ENCODE data around the gene PDXDC1.
A peak's percentile ranks its signal among the peaks of the same experiment; 100 is the strongest.
"Not testable (repeated sequence)": the region's sequence is repeated elsewhere in the genome, so short reads cannot be mapped to it uniquely, and the experiment has no call there.

Gene PDXDC1

DNA sequence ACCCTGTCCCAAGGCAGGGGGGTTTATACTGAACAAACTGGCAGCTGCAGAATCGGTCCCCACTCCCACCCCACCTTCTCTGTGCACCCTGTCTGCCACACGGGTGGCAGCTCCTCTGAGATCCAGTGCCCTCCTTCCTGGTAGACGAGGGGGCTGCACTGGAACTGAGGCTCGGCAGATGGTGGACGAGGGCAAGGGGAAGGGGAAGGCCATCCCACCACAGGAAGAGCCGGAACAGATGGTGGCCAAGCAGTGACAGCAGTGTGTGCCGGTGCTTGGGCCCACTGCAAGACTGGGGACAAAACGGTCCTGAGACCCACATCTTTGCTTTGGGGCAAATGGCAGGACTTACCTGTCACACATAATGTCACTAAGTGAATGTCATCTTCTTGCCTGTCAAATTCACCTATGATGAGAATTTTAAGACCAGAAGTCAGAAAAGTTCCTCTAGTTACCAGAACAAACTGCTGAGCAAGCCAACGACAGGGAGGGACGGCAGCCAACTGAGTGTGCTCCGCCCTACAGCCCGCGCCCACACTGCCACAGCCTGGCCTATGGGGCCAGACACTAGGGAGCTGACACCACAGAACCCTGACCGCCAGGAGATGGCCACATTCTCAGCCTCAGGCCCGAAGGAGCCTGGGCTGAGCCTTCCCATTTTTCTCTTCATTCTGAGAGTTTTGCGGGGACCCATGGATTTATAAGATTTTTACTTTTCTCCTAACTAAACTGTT, 66.6 kb downstream of the PDXDC1 start:
- DNase-seq = peak; percentile 69

DNA sequence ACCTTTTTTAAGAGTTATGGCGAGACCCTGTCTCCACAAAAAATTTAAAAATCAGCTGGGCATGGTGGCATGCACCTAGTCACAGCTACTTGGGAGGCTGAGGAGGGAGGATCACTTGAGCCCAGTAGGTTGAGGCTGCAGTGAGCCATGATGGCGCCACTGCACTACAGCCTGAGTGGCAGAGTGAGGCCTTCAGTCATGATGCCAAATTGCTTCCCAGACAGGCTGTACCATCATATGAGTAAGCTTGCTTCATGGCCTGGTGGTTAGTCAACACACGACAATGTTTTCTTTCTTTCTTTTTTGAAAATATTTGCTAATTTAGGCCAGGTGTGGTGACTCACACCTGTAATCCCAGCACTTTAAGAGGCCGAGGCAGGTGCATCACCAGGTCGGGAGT, 68.5 kb downstream of the PDXDC1 start:
- no peak for DNase-seq

GRCh38 chr16:15044286-15044685, 69.5 kb downstream of the PDXDC1 start:
- DNase-seq = no peak

DNA sequence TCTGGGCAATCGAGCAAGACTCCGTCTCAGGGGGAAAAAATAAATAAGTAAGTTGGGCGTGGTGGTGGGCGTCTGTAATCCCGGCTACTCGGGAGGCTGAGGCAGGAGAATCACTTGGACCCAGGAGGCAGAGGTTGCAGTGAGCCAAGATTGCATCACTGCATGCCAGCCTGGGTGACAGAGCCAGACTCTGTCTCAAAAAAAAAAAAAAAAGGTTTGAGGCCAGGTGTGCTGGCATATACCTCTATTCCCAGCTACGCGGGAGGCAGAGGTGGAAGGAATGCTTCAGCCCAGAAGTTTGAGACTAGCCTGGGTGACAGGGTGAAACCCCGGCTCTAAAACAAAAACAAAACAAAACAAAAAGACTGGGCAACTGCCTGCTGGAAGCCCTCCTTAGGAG, 70.4 kb downstream of the PDXDC1 start:
- not testable (repeated sequence) for DNase-seq

- DNase-seq = no peak
Observed at GRCh38 chr16:15046692-15047376, 72.0 kb downstream of the PDXDC1 start.

- DNase-seq = no peak
Observed at GRCh38 chr16:15049581-15050180, 74.9 kb downstream of the PDXDC1 start.

DNA sequence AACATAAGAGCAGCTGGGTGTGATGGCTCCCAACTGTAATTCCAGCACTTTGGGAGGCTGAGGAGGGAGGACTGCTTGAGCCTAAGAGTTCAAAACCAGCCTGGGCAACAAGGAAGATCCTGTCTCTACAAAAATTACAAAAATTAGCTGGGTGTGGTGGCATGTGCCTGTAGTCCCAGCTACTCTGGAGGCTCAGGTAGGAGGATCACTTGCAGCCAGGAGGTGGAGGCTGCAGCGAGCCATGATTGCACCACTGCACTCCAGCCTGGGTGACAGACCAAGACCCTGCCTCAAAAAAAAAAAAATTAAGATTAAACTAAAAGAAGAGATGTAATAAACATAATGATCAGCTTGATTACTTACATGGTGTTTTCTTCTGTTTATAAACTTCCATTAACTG, 75.6 kb downstream of the PDXDC1 start:
- not testable (repeated sequence) for DNase-seq

DNA sequence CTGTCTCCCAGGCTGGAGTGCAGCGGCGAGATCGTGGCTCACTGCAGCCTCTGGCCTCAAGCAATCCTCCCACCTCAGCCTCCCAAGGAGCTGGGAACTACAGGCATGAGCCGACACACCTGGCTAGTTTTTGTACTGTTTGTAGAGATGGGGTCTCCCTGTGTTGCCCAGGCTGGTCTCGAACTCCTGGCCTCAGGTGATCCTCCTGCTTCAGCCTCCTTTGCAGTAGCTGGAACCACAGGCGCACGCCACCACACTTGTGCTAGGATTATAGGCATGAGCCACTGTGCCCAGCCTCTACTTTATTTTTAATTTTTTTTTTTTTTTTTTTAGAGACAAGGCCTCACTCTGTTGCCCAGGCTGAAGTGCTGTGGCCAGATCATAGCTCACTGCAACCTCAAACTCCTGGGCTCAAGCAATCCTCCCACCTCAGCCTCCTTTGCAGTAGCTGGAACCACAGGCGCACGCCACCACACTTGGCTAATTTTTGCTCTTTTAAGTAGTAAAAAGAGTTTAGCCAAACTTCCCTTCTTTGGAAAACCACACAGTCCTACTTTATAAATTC, 76.6 kb downstream of the PDXDC1 start:
- no peak for DNase-seq

DNA sequence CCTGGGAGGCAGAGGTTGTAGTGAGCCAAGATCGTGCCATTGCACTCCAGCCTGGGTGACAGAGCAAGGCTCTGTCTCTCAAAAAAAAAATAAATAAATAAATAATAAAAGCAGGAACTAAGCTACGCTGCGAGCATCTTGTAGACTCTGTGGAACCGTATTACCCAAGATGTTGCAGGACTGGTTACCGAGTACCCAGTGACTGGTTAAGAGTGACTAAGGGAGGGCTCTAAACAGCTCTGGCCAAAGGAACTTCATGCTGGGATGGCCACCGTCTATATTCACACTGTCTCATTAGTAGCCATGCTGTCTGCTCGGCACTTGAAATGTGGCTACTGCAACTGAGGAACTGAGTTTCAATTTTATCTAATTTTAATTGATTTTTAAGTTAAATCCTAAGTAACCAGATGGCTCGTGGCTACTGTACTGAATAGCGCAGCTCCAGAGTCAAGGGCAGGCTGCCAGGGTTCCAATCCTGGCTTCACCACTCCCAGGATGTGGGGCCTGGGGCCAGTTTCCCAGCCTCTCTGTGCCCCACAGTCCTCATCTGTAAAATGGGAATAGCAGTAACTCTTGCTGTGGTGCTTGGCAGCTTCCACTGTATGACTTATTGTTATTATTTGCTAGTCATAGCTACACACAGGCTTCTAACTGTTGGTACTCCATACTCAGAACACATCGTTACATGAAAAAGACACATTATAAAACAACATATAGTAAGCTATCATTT, 78.1 kb downstream of the PDXDC1 start:
- DNase-seq = no peak

DNA sequence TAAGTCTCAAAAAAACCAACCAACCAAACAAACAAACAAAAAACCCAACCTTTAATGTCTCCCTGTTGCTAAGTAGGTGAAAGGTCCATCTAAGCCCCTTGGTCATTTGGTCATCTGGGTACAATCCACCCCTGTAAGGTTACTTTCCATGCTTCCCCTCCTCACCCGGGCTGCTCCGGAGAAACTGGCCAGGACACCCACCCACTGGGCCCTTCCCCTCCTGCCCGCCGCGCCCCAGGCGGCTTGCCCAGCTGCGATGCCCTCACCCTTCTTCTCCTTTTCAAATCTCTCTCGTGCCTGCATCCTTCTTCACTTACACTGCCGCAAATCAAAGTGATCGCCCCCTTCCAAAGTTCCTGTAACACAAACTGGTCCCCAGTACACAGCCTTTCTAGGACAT, 79.1 kb downstream of the PDXDC1 start:
- DNase-seq = no peak

DNA sequence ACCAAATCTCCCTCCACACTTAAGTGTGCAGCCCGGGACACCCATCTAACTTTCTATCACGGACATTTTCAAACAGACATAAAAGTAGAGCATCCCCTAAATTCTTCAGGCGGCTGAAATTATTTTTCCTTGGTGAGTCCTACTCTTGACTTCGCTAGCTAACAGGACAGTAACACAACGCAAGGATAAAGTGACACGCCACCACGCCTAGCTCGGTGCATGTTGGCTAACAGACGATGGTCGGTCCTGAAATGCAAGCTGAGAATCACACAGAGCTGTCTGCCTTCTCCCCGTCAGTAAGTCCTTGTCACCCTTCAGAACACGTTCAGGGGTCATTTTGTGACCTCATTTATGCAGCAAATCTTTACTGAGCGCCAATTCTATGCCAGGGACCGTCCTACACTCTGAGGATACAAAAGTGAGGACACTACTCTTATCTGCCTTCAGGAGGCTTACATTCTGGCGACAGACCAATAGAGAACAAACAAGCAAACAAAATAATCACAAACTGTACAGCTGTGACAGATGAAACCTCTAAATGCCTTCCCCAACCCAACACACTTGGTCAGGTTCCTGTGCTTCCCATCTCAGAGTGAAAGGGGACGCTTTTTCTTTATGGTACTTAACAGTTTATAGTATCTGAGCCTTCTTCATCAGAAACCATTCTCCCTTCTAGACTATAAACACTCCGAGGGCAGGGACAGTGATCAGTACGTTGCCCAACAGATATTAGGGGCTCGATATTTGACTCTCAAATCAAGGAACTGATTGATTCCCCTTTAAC, 79.7 kb downstream of the PDXDC1 start:
- DNase-seq = no peak

- DNase-seq = no peak
Observed at GRCh38 chr16:15055141-15056053, 80.6 kb downstream of the PDXDC1 start.

GRCh38 chr16:15057681-15058417, 83.0 kb downstream of the PDXDC1 start:
- no peak for DNase-seq

GRCh38 chr16:15059324-15059723, 84.5 kb downstream of the PDXDC1 start:
- no peak for DNase-seq

GRCh38 chr16:15062085-15062810, 87.4 kb downstream of the PDXDC1 start:
- DNase-seq = not testable (repeated sequence)

DNA sequence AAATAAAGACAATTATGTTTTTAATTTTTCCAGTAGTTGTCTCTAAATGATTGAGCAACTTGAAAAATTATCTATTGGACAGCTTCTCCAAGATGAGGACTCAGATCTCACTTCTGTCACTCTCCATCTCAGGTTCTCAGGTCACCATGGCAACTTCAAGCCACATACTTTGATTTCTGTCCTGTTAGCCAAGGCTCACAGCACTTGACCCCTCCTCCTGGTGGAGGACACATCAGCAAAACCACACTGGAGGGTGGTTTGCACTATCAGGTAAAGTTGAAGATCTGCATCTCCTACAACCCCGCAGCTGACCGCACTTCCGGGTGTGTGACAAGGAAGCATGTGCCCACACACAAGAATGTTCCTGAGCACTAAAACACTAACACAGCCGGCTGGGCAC, 91.1 kb downstream of the PDXDC1 start:
- not testable (repeated sequence) for DNase-seq

DNA sequence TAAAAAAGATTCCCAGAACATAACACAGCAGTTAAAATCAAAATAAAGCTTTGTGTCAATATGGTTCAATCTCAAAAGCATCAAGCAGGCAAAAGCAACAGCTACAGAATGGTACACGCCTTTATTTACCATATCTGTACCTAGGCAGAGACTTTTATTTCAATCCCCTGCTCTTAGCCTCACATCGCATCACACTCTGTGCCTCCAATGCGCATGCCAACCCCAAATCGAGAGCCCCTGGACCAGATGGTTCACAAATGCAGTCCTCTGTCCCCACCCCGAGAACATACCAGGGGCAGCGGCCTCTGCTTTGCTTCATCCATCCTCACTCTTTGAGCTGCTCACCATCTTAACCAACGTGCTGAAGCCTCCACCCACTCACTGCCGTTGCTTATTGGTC, 91.9 kb downstream of the PDXDC1 start:
- not testable (repeated sequence) for DNase-seq

GRCh38 chr16:15071013-15071412, 96.2 kb downstream of the PDXDC1 start:
- DNase-seq = not testable (repeated sequence)

DNA sequence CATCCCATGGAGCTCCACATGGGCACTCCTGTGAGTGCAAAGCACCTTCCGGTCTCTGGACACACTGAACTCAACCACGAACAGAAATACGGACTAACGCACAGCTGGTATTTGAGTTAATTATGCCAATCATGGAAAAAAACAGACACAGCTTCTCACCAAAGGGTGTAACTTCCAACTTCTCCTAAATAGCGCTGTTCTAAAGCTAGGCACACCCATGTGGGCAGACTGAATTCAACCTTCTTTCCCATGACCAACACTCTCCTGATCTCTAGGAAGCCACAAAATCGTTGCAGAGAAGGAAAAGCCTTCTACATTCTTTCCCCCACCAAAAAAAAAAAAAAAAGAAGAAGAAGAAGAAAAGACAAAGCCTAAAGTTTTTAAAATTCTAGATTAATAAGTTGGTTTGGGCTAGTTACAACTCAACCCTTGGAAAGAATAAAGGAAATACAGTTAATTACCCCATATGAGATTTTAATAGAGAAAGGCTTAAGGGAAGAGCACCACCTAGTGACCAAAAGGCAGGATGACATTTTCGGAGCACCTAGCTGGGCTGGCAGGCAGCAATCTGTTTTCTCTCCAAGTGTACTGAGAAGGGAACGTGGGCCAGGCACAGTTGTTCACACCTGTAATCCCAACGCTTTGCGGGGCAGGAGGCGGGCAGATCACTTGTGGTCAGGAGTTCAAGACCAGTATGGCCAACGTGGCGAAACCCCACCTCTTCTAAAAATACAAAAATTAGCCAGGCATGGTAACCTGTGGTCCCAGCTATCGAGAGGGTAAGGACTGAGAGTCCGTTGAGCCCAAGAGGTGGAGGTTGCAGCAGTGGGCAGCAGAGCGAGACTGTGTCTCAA, 97.3 kb downstream of the PDXDC1 start:
- not testable (repeated sequence) for DNase-seq

All from NCI-H524 treated with DMSO at 0.1 percent for 48 hours (cell line).